ENCODE results near the gene TRMT5. TPM values are rescaled to one million over a fixed set of nuclear protein-coding genes. Genes with fewer than 3 reads are reported as not detected.

TRMT5 gene
- total RNA-seq, 1 donor from 2014 or later, result 19.8 TPM

GRCh38 chr14:61003571-61003970, 22.7 kb upstream of the TRMT5 start:
- no peaks in the 10 kb centered on the region for H3K4me1 Mint-ChIP-seq (ENCODE audit: unreplicated experiment)
- H3K4me3 Mint-ChIP-seq, result no peak overlapping the region
- no peaks in the 10 kb centered on the region for H3K9me3 Mint-ChIP-seq
- no peaks in the 10 kb centered on the region for H3K27me3 Mint-ChIP-seq
- peaks cover 8% of the 10 kb centered on the region for H3K36me3 Mint-ChIP-seq
- no peak for DNase-seq (ENCODE audit: extremely low spot score, unreplicated experiment)
- TF ChIP-seq CTCF (conservative IDR thresholded peaks at IDR 0.05), result no peak
- no peak overlapping the region for H3K27ac Mint-ChIP-seq

GRCh38 chr14:60999536-60999935, 18.7 kb upstream of the TRMT5 start:
- no peak for TF ChIP-seq CTCF (conservative IDR thresholded peaks at IDR 0.05)
- Mint-ChIP-seq H3K36me3 (peaks cover 28% of the 10 kb centered on the region), H3K27me3 (no peaks in the 10 kb centered on the region), H3K27ac (no peak overlapping the region), H3K4me1 (ENCODE audit: unreplicated experiment) (no peaks in the 10 kb centered on the region), H3K4me3 (no peak overlapping the region), H3K9me3 (peaks cover 4% of the 10 kb centered on the region)
- no peak for DNase-seq (ENCODE audit: extremely low spot score, unreplicated experiment)

GRCh38 chr14:60998617-60999016, 17.7 kb upstream of the TRMT5 start:
- H3K27ac Mint-ChIP-seq, result no peak overlapping the region
- H3K4me1 Mint-ChIP-seq (ENCODE audit: unreplicated experiment), result no peaks in the 10 kb centered on the region
- no peak overlapping the region for H3K4me3 Mint-ChIP-seq
- H3K9me3 Mint-ChIP-seq, result peaks cover 4% of the 10 kb centered on the region
- H3K27me3 Mint-ChIP-seq, result no peaks in the 10 kb centered on the region
- peaks cover 24% of the 10 kb centered on the region for H3K36me3 Mint-ChIP-seq
- DNase-seq (ENCODE audit: extremely low spot score, unreplicated experiment), result no peak
- TF ChIP-seq CTCF (conservative IDR thresholded peaks at IDR 0.05), result no peak

- no peak for DNase-seq (ENCODE audit: extremely low spot score, unreplicated experiment)
- Mint-ChIP-seq H3K4me1 (ENCODE audit: unreplicated experiment) (no peaks in the 10 kb centered on the region), H3K27ac (no peak overlapping the region), H3K9me3 (no peaks in the 10 kb centered on the region), H3K27me3 (no peaks in the 10 kb centered on the region), H3K36me3 (peaks cover 11% of the 10 kb centered on the region), H3K4me3 (no peak overlapping the region)
- TF ChIP-seq CTCF (conservative IDR thresholded peaks at IDR 0.05), result no peak
Measured at GRCh38 chr14:60989599-60989998, 8.7 kb upstream of the TRMT5 start.

GRCh38 chr14:60986500-60986899, 5.6 kb upstream of the TRMT5 start:
- no peak overlapping the region for H3K27ac Mint-ChIP-seq
- no peaks in the 10 kb centered on the region for H3K4me1 Mint-ChIP-seq (ENCODE audit: unreplicated experiment)
- H3K36me3 Mint-ChIP-seq, result peaks cover 11% of the 10 kb centered on the region
- DNase-seq (ENCODE audit: extremely low spot score, unreplicated experiment), result no peak
- TF ChIP-seq CTCF (conservative IDR thresholded peaks at IDR 0.05), result no peak
- H3K4me3 Mint-ChIP-seq, result no peak overlapping the region
- no peaks in the 10 kb centered on the region for H3K9me3 Mint-ChIP-seq
- no peaks in the 10 kb centered on the region for H3K27me3 Mint-ChIP-seq

GRCh38 chr14:60984196-60984595, 3.3 kb upstream of the TRMT5 start:
- Mint-ChIP-seq H3K9me3 (no peaks in the 10 kb centered on the region), H3K27me3 (no peaks in the 10 kb centered on the region), H3K4me3 (no peak overlapping the region), H3K27ac (no peak overlapping the region), H3K4me1 (ENCODE audit: unreplicated experiment) (peaks cover 12% of the 10 kb centered on the region), H3K36me3 (peaks cover 12% of the 10 kb centered on the region)
- no peak for DNase-seq (ENCODE audit: extremely low spot score, unreplicated experiment)
- no peak for TF ChIP-seq CTCF (conservative IDR thresholded peaks at IDR 0.05)
